ENCODE data around the gene SDC3. TPM values are rescaled to one million over a fixed set of nuclear protein-coding genes. Genes with fewer than 3 reads are reported as not detected.

The SDC3 gene
- total and polyA plus RNA-seq, 8 donors: 29.8 to 65.2 (median 46.0) TPM

- Histone ChIP-seq H3K4me1 (peaks cover 4 to 23% of the 10 kb centered on the region in 2 donors), H3K9me3 (no peaks in the 10 kb centered on the region)
- intact Hi-C loops (cut with DNase I): no loop called here
Measured at GRCh38 chr1:30888975-30889374, 19.6 kb downstream of the SDC3 start.

GRCh38 chr1:30888391-30888790 is 20.2 kb downstream of the SDC3 start:
- Histone ChIP-seq H3K36me3 (no peaks in the 10 kb centered on the region), H3K4me3 (no peak overlapping the region), H3K4me1 (peaks cover 4 to 23% of the 10 kb centered on the region in 2 donors), H3K9me3 (no peaks in the 10 kb centered on the region), H3K27me3 (no peaks in the 10 kb centered on the region), H3K27ac (peak overlapping the region in 1 of 2 donors; percentile 56)
- DNase-seq: peak in 2 of 4 donors; percentile 62 to 69
- TF ChIP-seq CTCF (IDR thresholded peaks at IDR 0.05): no peak
- peak; percentile 83 for ATAC-seq
- intact Hi-C loops (cut with DNase I): no loop called here

More at GRCh38 chr1:30888975-30889374, 19.6 kb downstream of the SDC3 start:
- DNase-seq (no peak), ATAC-seq (no peak)
- Histone ChIP-seq H3K27me3 (no peaks in the 10 kb centered on the region), H3K36me3 (no peaks in the 10 kb centered on the region), H3K4me3 (no peak overlapping the region), H3K27ac (peak overlapping the region in 1 of 2 donors; percentile 56)
- TF ChIP-seq CTCF (IDR thresholded peaks at IDR 0.05): no peak

GRCh38 chr1:30887485-30888315 is 20.9 kb downstream of the SDC3 start:
- no peaks in the 10 kb centered on the region for H3K36me3 ChIP-seq
- DNase-seq (peak in 1 of 4 donors; percentile 6), ATAC-seq (no peak)
- H3K9me3 ChIP-seq: no peaks in the 10 kb centered on the region
- no peaks in the 10 kb centered on the region for H3K27me3 ChIP-seq
- no peak for TF ChIP-seq CTCF (IDR thresholded peaks at IDR 0.05)
- H3K4me1 ChIP-seq: peaks cover 4 to 23% of the 10 kb centered on the region in 2 donors
- H3K4me3 ChIP-seq: no peak overlapping the region
- peak overlapping the region in 1 of 2 donors; percentile 56 for H3K27ac ChIP-seq
- intact Hi-C loops (cut with DNase I): no loop called here

GRCh38 chr1:30886710-30887428 is 21.7 kb downstream of the SDC3 start:
- intact Hi-C loops (cut with DNase I): no loop called here
- H3K9me3 ChIP-seq: no peaks in the 10 kb centered on the region
- ATAC-seq: no peak
- H3K4me3 ChIP-seq: no peak overlapping the region
- no peak overlapping the region for H3K27ac ChIP-seq
- no peaks in the 10 kb centered on the region for H3K27me3 ChIP-seq
- no peak for TF ChIP-seq CTCF (IDR thresholded peaks at IDR 0.05)
- peak in 1 of 4 donors; percentile 0 for DNase-seq
- H3K4me1 ChIP-seq: peaks cover 4 to 19% of the 10 kb centered on the region in 2 donors
- H3K36me3 ChIP-seq: no peaks in the 10 kb centered on the region
